SH-SY5Y (cell line): Measurements from ENCODE around the gene APOO.

Experiments used
- GATA2 ChIP-seq: IDR thresholded peaks from 2 replicates; pipeline ENCODE4 v1.6.1; 2011; ENCODE audit warnings: mild to moderate bottlenecking, low read depth, low read length
- GATA3 ChIP-seq: IDR thresholded peaks from 2 replicates; pipeline ENCODE4 v1.6.1; 2011; ENCODE audit warnings: low read depth, mild to moderate bottlenecking, low read length, moderate library complexity

- TF ChIP-seq GATA2: no peak
- TF ChIP-seq GATA3: no peak
These were observed 20.3 kb downstream of the APOO start for GRCh38 chrX:23887451-23887850.
